Activated B cell treated with CpG ODN at 0.5 μM for 24 hours (primary cell): ENCODE measurements around the gene GABBR2. TPM values are rescaled to one million over a fixed set of nuclear protein-coding genes. Genes with fewer than 3 reads are reported as not detected.

Source experiments
- ATAC-seq: fragments of 200-7000 bp; cut with Tn5 transposase; one replicate; pipeline ENCODE4 v1.10.0; 2021; ENCODE audit warnings: low read depth, mild to moderate bottlenecking, moderate library complexity
- CTCF ChIA-PET: fragments of 350-600 bp; sonication (Branson Sonifier 250); formaldehyde crosslinking; loops from one replicate; lab custom pipeline; 2021; ENCODE audit warnings: antibody characterized with exemption; lab: Charles Lee
- POLR2A ChIA-PET: fragments of 350-600 bp; sonication (Branson Sonifier 250); formaldehyde crosslinking; loops from one replicate; lab custom pipeline; 2021; ENCODE audit warnings: antibody characterized with exemption; lab: Charles Lee
- DNase-seq: peaks from one replicate; pipeline ENCODE4 v3.0.0; 2022
- H3K27ac Mint-ChIP-seq: one replicate; pipeline ENCODE4 v1.8.0; 2020; ENCODE audit warnings: mixed read lengths
- H3K27me3 Mint-ChIP-seq: one replicate; pipeline ENCODE4 v1.8.0; 2021; ENCODE audit warnings: mixed read lengths
- H3K36me3 Mint-ChIP-seq: one replicate; pipeline ENCODE4 v1.8.0; 2021; ENCODE audit warnings: low read depth, mixed read lengths
- H3K4me1 Mint-ChIP-seq: one replicate; pipeline ENCODE4 v1.8.0; 2021; ENCODE audit warnings: mixed read lengths
- H3K4me3 Mint-ChIP-seq: one replicate; pipeline ENCODE4 v1.8.0; 2020; ENCODE audit warnings: mild to moderate bottlenecking, mixed read lengths
- H3K9me3 Mint-ChIP-seq: one replicate; pipeline ENCODE4 v1.8.0; 2020; ENCODE audit warnings: mixed read lengths
- CTCF ChIP-seq: fragments of 200-600 bp; IDR thresholded peaks from one replicate; pipeline ENCODE4 v1.8.0; 2022; ENCODE audit warnings: antibody characterized with exemption, mild to moderate bottlenecking
- intact Hi-C: fragments of 100-400 bp; cut with micrococcal nuclease; formaldehyde crosslinking; loops from one replicate; pipeline ENCODE4 v1.15.1; 2024
- total RNA-seq: library from RNA; stranded (reverse); gene quantifications from 2 replicates; pipeline ENCODE4 v1.2.3, GENCODE V29; 2022

The GABBR2 gene
- total RNA-seq, 1 donor from 2014 or later: not detected

GRCh38 chr9:98425079-98425478 is 283.7 kb downstream of the GABBR2 start:
- Mint-ChIP-seq H3K4me1 (no peaks in the 10 kb centered on the region), H3K36me3 (no peaks in the 10 kb centered on the region), H3K9me3 (peaks cover 2% of the 10 kb centered on the region), H3K27me3 (no peaks in the 10 kb centered on the region), H3K27ac (no peak overlapping the region), H3K4me3 (no peak overlapping the region)
- DNase-seq: no peak
- ChIA-PET CTCF (no interaction called here), POLR2A (no interaction called here)
- no peak for ATAC-seq
- TF ChIP-seq CTCF: no peak
- intact Hi-C loops: no loop called here

GRCh38 chr9:98419260-98419603 is 289.5 kb downstream of the GABBR2 start:
- Mint-ChIP-seq H3K9me3 (no peaks in the 10 kb centered on the region), H3K36me3 (no peaks in the 10 kb centered on the region), H3K27ac (no peak overlapping the region), H3K27me3 (peaks cover 9% of the 10 kb centered on the region), H3K4me1 (no peaks in the 10 kb centered on the region), H3K4me3 (no peak overlapping the region)
- ATAC-seq: no peak
- CTCF ChIA-PET: no interaction called here
- no peak for TF ChIP-seq CTCF
- POLR2A ChIA-PET: interaction anchor here (0.6 kb wide), 1 partner anchor 292 kb away, joined by 6 read pairs; no protein-coding TSS in a partner anchor
- intact Hi-C loops: no loop called here
- no peak for DNase-seq

GRCh38 chr9:98418578-98419259 is 290.0 kb downstream of the GABBR2 start:
- H3K36me3 Mint-ChIP-seq: no peaks in the 10 kb centered on the region
- H3K9me3 Mint-ChIP-seq: no peaks in the 10 kb centered on the region
- CTCF ChIA-PET: no interaction called here
- DNase-seq (no peak), ATAC-seq (no peak)
- no peaks in the 10 kb centered on the region for H3K4me1 Mint-ChIP-seq
- peaks cover 13% of the 10 kb centered on the region for H3K27me3 Mint-ChIP-seq
- H3K4me3 Mint-ChIP-seq: no peak overlapping the region
- intact Hi-C loops: no loop called here
- no peak for TF ChIP-seq CTCF
- POLR2A ChIA-PET: interaction anchor here (0.6 kb wide), 1 partner anchor 291 kb away, joined by 6 read pairs; no protein-coding TSS in a partner anchor
- H3K27ac Mint-ChIP-seq: no peak overlapping the region

- Mint-ChIP-seq H3K4me1 (no peaks in the 10 kb centered on the region), H3K9me3 (no peaks in the 10 kb centered on the region), H3K4me3 (no peak overlapping the region), H3K36me3 (no peaks in the 10 kb centered on the region), H3K27me3 (peaks cover 14% of the 10 kb centered on the region), H3K27ac (no peak overlapping the region)
- no peak for TF ChIP-seq CTCF
- no peak for ATAC-seq
- CTCF ChIA-PET: no interaction called here
- DNase-seq: no peak
- intact Hi-C loops: no loop called here
- POLR2A ChIA-PET: no interaction called here
These were observed 292.2 kb downstream of the GABBR2 start for GRCh38 chr9:98416294-98417248.

- no peak for TF ChIP-seq CTCF
- Mint-ChIP-seq H3K4me3 (no peak overlapping the region), H3K27ac (no peak overlapping the region), H3K36me3 (no peaks in the 10 kb centered on the region), H3K9me3 (no peaks in the 10 kb centered on the region), H3K4me1 (peaks cover 1% of the 10 kb centered on the region), H3K27me3 (peaks cover 14% of the 10 kb centered on the region)
- intact Hi-C loops: no loop called here
- ChIA-PET POLR2A (no interaction called here), CTCF (no interaction called here)
- DNase-seq (no peak), ATAC-seq (no peak)
These were observed 293.0 kb downstream of the GABBR2 start for GRCh38 chr9:98415782-98416181.
